ENCODE data around the gene KCNJ14.
A peak's percentile ranks its signal among the peaks of the same experiment; 100 is the strongest.

Gene KCNJ14

DNA sequence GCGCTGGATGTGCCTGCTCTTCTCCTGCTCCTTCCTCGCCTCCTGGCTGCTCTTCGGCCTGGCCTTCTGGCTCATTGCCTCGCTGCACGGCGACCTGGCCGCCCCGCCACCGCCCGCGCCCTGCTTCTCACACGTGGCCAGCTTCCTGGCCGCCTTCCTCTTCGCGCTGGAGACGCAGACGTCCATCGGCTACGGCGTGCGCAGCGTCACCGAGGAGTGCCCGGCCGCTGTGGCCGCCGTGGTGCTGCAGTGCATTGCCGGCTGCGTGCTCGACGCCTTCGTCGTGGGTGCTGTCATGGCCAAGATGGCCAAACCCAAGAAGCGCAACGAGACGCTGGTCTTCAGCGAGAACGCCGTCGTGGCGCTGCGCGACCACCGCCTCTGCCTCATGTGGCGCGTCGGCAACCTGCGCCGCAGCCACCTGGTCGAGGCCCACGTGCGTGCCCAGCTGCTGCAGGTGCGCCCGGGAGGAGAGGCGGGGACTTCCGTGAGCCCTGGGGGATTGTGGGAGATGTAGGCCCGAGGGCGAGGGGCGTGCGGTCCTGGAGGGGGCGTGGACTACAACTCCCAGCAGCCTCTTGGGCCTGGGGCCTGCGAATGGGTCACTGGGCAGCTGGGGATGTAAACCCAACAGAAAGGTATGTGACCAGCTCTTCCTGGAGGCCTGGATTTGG is 6.7 kb downstream of the KCNJ14 start:
- H3K36me3 ChIP-seq (ENCODE audit: control insufficient read depth in 1 of 2, insufficient read depth in 2 of 2, low read length in 2 of 2), result peaks cover 9 to 13% of the 10 kb centered on the region in 2 experiments
- DNase-seq, result no peak
- H3K18ac ChIP-seq (ENCODE audit: low read length), result no peak overlapping the region
- no peak overlapping the region for H4K8ac ChIP-seq (ENCODE audit: low read depth, low read length)
- no peak overlapping the region for H2BK120ac ChIP-seq (ENCODE audit: insufficient read depth, low read length, poor library complexity)
- no peak overlapping the region for H2AK5ac ChIP-seq (ENCODE audit: low read length)
- H3K79me1 ChIP-seq (ENCODE audit: low read length), result no peaks in the 10 kb centered on the region
- H3K9ac ChIP-seq (ENCODE audit: low read length), result no peak overlapping the region
- no peak overlapping the region for H3K14ac ChIP-seq (ENCODE audit: low read length)
- H3K27me3 ChIP-seq (ENCODE audit: insufficient read depth, low read length), result no peaks in the 10 kb centered on the region
- no peak overlapping the region for H3K4ac ChIP-seq (ENCODE audit: low read depth, low read length)
- H4K91ac ChIP-seq (ENCODE audit: low read depth, low read length), result no peak overlapping the region
- no peak overlapping the region for H3K23ac ChIP-seq (ENCODE audit: low read length)
- no peak overlapping the region for H3K4me2 ChIP-seq (ENCODE audit: low read length)
- WGBS (ENCODE audit: extremely low coverage, insufficient coverage, insufficient read length), result no CpG with 5 or more reads among the region's 62 CpGs
- no peaks in the 10 kb centered on the region for H3K79me2 ChIP-seq (ENCODE audit: control insufficient read depth, insufficient read depth, low read length, poor library complexity)
- H4K12ac ChIP-seq (ENCODE audit: low read depth, low read length), result no peak overlapping the region
- no peak overlapping the region for H3K27ac ChIP-seq (ENCODE audit: low read depth, low read length)
- peaks cover 0 to 2% of the 10 kb centered on the region in 2 experiments for H3K4me1 ChIP-seq (ENCODE audit: control insufficient read depth in 1 of 2, insufficient read depth in 2 of 2, low read length in 2 of 2)
- no peak overlapping the region for H2AFZ ChIP-seq (ENCODE audit: insufficient read depth, low read length, poor library complexity)
- peaks cover 4% of the 10 kb centered on the region for H3K9me3 ChIP-seq (ENCODE audit: insufficient read depth, low read depth, low read length)
- H3K4me3 ChIP-seq (ENCODE audit: low read depth, low read length), result no peak overlapping the region
- no peak overlapping the region for H2BK5ac ChIP-seq (ENCODE audit: low read depth, low read length, poor library complexity)
- no peak overlapping the region for H2BK12ac ChIP-seq (ENCODE audit: low read length)

DNA sequence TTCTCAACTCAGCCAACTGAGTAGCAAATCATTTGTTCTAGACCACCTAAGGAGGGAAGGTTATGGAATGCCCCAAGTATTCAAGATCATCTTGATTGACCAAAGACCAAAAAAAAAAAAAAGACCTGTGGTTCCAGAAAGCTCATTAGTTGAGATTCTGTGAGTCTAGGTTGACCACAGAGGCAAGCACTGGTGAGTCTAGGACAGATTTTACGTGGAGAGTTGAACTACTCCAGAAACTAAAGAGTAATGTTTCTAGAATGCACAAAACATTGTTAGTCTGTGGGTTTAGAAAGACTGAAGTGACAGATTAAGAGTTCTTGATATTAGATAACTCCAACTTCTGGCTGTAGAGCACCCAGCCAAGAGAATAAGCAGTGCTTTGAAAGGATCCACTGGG is 9.8 kb downstream of the KCNJ14 start:
- Histone ChIP-seq H4K12ac (ENCODE audit: low read depth, low read length) (no peak overlapping the region), H3K18ac (ENCODE audit: low read length) (no peak overlapping the region), H3K36me3 (ENCODE audit: control insufficient read depth in 1 of 2, insufficient read depth in 2 of 2, low read length in 2 of 2) (peaks cover 9 to 13% of the 10 kb centered on the region in 2 experiments), H4K91ac (ENCODE audit: low read depth, low read length) (no peak overlapping the region), H3K27ac (ENCODE audit: low read depth, low read length) (no peak overlapping the region), H3K27me3 (ENCODE audit: insufficient read depth, low read length) (no peaks in the 10 kb centered on the region), H3K79me2 (ENCODE audit: control insufficient read depth, insufficient read depth, low read length, poor library complexity) (peaks cover 8% of the 10 kb centered on the region), H3K9ac (ENCODE audit: low read length) (no peak overlapping the region), H4K8ac (ENCODE audit: low read depth, low read length) (no peak overlapping the region), H3K79me1 (ENCODE audit: low read length) (peaks cover 9% of the 10 kb centered on the region), H3K14ac (ENCODE audit: low read length) (no peak overlapping the region), H3K4ac (ENCODE audit: low read depth, low read length) (no peak overlapping the region), H2AK5ac (ENCODE audit: low read length) (no peak overlapping the region), H3K23ac (ENCODE audit: low read length) (no peak overlapping the region), H2BK5ac (ENCODE audit: low read depth, low read length, poor library complexity) (no peak overlapping the region), H3K4me3 (ENCODE audit: low read depth, low read length) (no peak overlapping the region), H3K4me1 (ENCODE audit: control insufficient read depth in 1 of 2, insufficient read depth in 2 of 2, low read length in 2 of 2) (peaks cover 4 to 5% of the 10 kb centered on the region in 2 experiments), H2BK12ac (ENCODE audit: low read length) (no peak overlapping the region), H2BK120ac (ENCODE audit: insufficient read depth, low read length, poor library complexity) (no peak overlapping the region), H2AFZ (ENCODE audit: insufficient read depth, low read length, poor library complexity) (no peak overlapping the region), H3K9me3 (ENCODE audit: insufficient read depth, low read depth, low read length) (peaks cover 4% of the 10 kb centered on the region), H3K4me2 (ENCODE audit: low read length) (no peak overlapping the region)
- no peak for DNase-seq
- no CpG with 5 or more reads among the region's 1 CpG for whole genome bisulfite sequencing (ENCODE audit: extremely low coverage, insufficient coverage, insufficient read length)

DNA sequence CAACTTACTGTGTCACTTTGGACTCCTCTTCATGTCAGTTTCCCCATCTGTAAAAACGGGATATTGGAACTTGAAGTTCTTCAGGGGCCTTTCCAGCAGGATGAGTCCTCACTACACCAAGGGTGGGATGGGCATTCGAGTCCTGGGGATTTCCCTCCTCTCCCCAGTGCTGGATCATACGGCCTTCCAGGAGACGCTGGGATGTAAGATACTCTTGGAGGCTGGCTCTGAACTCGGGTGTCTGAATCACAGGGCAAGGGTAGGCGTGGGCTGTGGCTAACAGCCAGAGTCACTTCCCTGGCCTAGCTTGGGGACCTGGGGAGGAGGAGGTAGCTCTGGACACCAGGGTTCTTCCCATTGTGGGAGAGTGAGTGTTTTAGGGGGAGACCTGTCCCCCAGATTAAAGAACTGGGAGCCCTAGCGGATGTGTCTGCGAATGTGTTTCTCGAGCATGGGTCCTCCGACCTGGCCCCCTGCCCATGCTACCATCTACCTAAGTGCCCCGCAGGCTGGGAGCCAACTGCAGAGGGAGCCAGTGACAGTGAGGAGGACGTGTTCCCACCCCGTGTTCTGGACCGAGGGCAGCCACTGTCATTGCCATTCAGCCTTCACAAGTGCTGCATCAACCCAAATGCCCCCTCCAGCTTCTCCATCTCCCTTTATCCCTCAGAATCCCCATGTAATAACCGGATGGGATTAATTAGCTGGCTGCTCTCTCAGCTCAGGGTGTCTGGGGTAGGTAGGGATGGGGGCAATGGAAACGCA is 11.4 kb downstream of the KCNJ14 start:
- peaks cover 4% of the 10 kb centered on the region for H3K9me3 ChIP-seq (ENCODE audit: insufficient read depth, low read depth, low read length)
- no peak overlapping the region for H3K4me2 ChIP-seq (ENCODE audit: low read length)
- H3K79me2 ChIP-seq (ENCODE audit: control insufficient read depth, insufficient read depth, low read length, poor library complexity), result peaks cover 12% of the 10 kb centered on the region
- H3K4ac ChIP-seq (ENCODE audit: low read depth, low read length), result no peak overlapping the region
- H3K27me3 ChIP-seq (ENCODE audit: insufficient read depth, low read length), result no peaks in the 10 kb centered on the region
- H3K14ac ChIP-seq (ENCODE audit: low read length), result no peak overlapping the region
- DNase-seq, result no peak
- H3K9ac ChIP-seq (ENCODE audit: low read length), result no peak overlapping the region
- no peak overlapping the region for H4K12ac ChIP-seq (ENCODE audit: low read depth, low read length)
- peaks cover 7 to 10% of the 10 kb centered on the region in 2 experiments for H3K4me1 ChIP-seq (ENCODE audit: control insufficient read depth in 1 of 2, insufficient read depth in 2 of 2, low read length in 2 of 2)
- WGBS (ENCODE audit: extremely low coverage, insufficient coverage, insufficient read length), result 100% methylated on average over 1 of the region's 16 CpGs
- no peak overlapping the region for H2BK120ac ChIP-seq (ENCODE audit: insufficient read depth, low read length, poor library complexity)
- H3K27ac ChIP-seq (ENCODE audit: low read depth, low read length), result no peak overlapping the region
- no peak overlapping the region for H3K4me3 ChIP-seq (ENCODE audit: low read depth, low read length)
- no peak overlapping the region for H4K8ac ChIP-seq (ENCODE audit: low read depth, low read length)
- H3K18ac ChIP-seq (ENCODE audit: low read length), result no peak overlapping the region
- H2BK5ac ChIP-seq (ENCODE audit: low read depth, low read length, poor library complexity), result no peak overlapping the region
- H2BK12ac ChIP-seq (ENCODE audit: low read length), result no peak overlapping the region
- no peak overlapping the region for H2AFZ ChIP-seq (ENCODE audit: insufficient read depth, low read length, poor library complexity)
- H3K36me3 ChIP-seq (ENCODE audit: control insufficient read depth in 1 of 2, insufficient read depth in 2 of 2, low read length in 2 of 2), result peaks cover 24 to 28% of the 10 kb centered on the region in 2 experiments
- H3K23ac ChIP-seq (ENCODE audit: low read length), result no peak overlapping the region
- H2AK5ac ChIP-seq (ENCODE audit: low read length), result no peak overlapping the region
- no peak overlapping the region for H4K91ac ChIP-seq (ENCODE audit: low read depth, low read length)
- peaks cover 9% of the 10 kb centered on the region for H3K79me1 ChIP-seq (ENCODE audit: low read length)

DNA sequence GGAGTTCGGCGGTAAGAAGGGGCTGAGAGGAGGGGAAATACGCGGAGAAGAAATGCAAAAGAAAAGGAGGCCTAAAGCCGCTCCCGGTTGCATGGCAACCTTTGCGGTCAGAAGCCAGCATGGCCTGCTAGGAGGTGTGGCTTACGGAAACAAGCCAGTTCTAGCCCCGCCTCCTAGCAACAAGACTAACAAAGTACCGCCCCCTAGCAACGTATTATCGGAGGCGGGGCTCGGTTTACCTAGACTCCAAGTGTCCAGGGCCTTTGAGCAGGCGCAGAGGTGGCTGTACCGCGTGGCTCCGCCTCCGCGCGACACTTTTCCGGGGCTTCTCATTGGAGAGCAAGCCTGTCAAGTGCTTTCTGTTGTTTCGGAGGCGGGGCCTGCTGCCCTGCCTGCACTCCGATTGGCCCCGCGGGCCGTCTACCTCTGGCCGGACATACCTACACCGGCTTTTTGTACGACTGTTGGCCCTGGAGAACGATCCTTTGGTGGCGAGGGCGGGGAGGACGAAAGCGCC is 13.5 kb downstream of the KCNJ14 start:
- no CpG with 5 or more reads among the region's 36 CpGs for WGBS (ENCODE audit: extremely low coverage, insufficient coverage, insufficient read length)
- Histone ChIP-seq H3K23ac (ENCODE audit: low read length) (no peak overlapping the region), H2BK12ac (ENCODE audit: low read length) (no peak overlapping the region), H3K4me2 (ENCODE audit: low read length) (peak overlapping the region; percentile 58), H3K27ac (ENCODE audit: low read depth, low read length) (peak overlapping the region; percentile 27), H2AK5ac (ENCODE audit: low read length) (no peak overlapping the region), H3K4me1 (ENCODE audit: control insufficient read depth in 1 of 2, insufficient read depth in 2 of 2, low read length in 2 of 2) (peaks cover 7 to 17% of the 10 kb centered on the region in 2 experiments), H3K18ac (ENCODE audit: low read length) (no peak overlapping the region), H3K27me3 (ENCODE audit: insufficient read depth, low read length) (no peaks in the 10 kb centered on the region), H3K14ac (ENCODE audit: low read length) (no peak overlapping the region), H2AFZ (ENCODE audit: insufficient read depth, low read length, poor library complexity) (peak overlapping the region; percentile 35), H3K79me1 (ENCODE audit: low read length) (peaks cover 9% of the 10 kb centered on the region), H3K79me2 (ENCODE audit: control insufficient read depth, insufficient read depth, low read length, poor library complexity) (peaks cover 12% of the 10 kb centered on the region), H2BK120ac (ENCODE audit: insufficient read depth, low read length, poor library complexity) (no peak overlapping the region), H4K8ac (ENCODE audit: low read depth, low read length) (peak overlapping the region; percentile 72), H2BK5ac (ENCODE audit: low read depth, low read length, poor library complexity) (peak overlapping the region; percentile 58), H3K4me3 (ENCODE audit: low read depth, low read length) (peak overlapping the region; percentile 89), H4K91ac (ENCODE audit: low read depth, low read length) (no peak overlapping the region), H3K4ac (ENCODE audit: low read depth, low read length) (no peak overlapping the region), H3K9me3 (ENCODE audit: insufficient read depth, low read depth, low read length) (peaks cover 4% of the 10 kb centered on the region), H3K36me3 (ENCODE audit: control insufficient read depth in 1 of 2, insufficient read depth in 2 of 2, low read length in 2 of 2) (peaks cover 37 to 42% of the 10 kb centered on the region in 2 experiments), H4K12ac (ENCODE audit: low read depth, low read length) (no peak overlapping the region), H3K9ac (ENCODE audit: low read length) (no peak overlapping the region)
- peak; percentile 100 for DNase-seq

All from trophoblast cell (in vitro differentiated cells and primary cell).